ENCODE results near the gene CCDC60. TPM values are rescaled to one million over a fixed set of nuclear protein-coding genes. Genes with fewer than 3 reads are reported as not detected.
"Not testable (repeated sequence)": the region's sequence is repeated elsewhere in the genome, so short reads cannot be mapped to it uniquely, and the experiment has no call there.

Gene CCDC60
- polyA plus RNA-seq, 10 donors, result not detected

GRCh38 chr12:119338593-119339363, 4.2 kb downstream of the CCDC60 start:
- no peak for DNase-seq

GRCh38 chr12:119340578-119340977, 6.0 kb downstream of the CCDC60 start:
- DNase-seq, result no peak

GRCh38 chr12:119341020-119341419, 6.5 kb downstream of the CCDC60 start:
- DNase-seq, result no peak

GRCh38 chr12:119341988-119342387, 7.5 kb downstream of the CCDC60 start:
- DNase-seq, result no peak

GRCh38 chr12:119343130-119343529, 8.6 kb downstream of the CCDC60 start:
- no peak for DNase-seq

GRCh38 chr12:119354172-119354571, 19.6 kb downstream of the CCDC60 start:
- no peak for DNase-seq

GRCh38 chr12:119360366-119360765, 25.8 kb downstream of the CCDC60 start:
- not testable (repeated sequence) for DNase-seq

- no peak for DNase-seq
Measured at GRCh38 chr12:119363037-119363436, 28.5 kb downstream of the CCDC60 start.

GRCh38 chr12:119363490-119363889, 29.0 kb downstream of the CCDC60 start:
- no peak for DNase-seq

- DNase-seq, result no peak
Measured at GRCh38 chr12:119365451-119365850, 30.9 kb downstream of the CCDC60 start.

GRCh38 chr12:119366007-119366406, 31.5 kb downstream of the CCDC60 start:
- no peak for DNase-seq

- DNase-seq, result no peak
Measured at GRCh38 chr12:119369161-119369560, 34.6 kb downstream of the CCDC60 start.

- DNase-seq, result no peak
Measured at GRCh38 chr12:119369907-119370546, 35.5 kb downstream of the CCDC60 start.

GRCh38 chr12:119372540-119372939, 38.0 kb downstream of the CCDC60 start:
- no peak for DNase-seq

- DNase-seq, result no peak
Measured at GRCh38 chr12:119373001-119373400, 38.5 kb downstream of the CCDC60 start.

GRCh38 chr12:119373666-119374065, 39.1 kb downstream of the CCDC60 start:
- no peak for DNase-seq

- DNase-seq, result no peak
Measured at GRCh38 chr12:119374635-119375034, 40.1 kb downstream of the CCDC60 start.

- peak in 1 of 3 donors; percentile 28 for DNase-seq
Measured at GRCh38 chr12:119375075-119375882, 40.8 kb downstream of the CCDC60 start.

- DNase-seq, result no peak
Measured at GRCh38 chr12:119375883-119376190, 41.3 kb downstream of the CCDC60 start.

- DNase-seq, result no peak
Measured at GRCh38 chr12:119378903-119379302, 44.4 kb downstream of the CCDC60 start.

GRCh38 chr12:119381471-119382235, 47.1 kb downstream of the CCDC60 start:
- DNase-seq, result no peak

- DNase-seq, result no peak
Measured at GRCh38 chr12:119383206-119383605, 48.7 kb downstream of the CCDC60 start.
